H9 (cell line): ENCODE measurements around the gene CLCNKB. TPM values are rescaled to one million over a fixed set of nuclear protein-coding genes. Genes with fewer than 3 reads are reported as not detected.

Source experiments
- DNase-seq: peaks from one replicate; pipeline ENCODE4 v3.0.0-alpha.2; 2017
- H2AFZ ChIP-seq: one replicate; pipeline ENCODE4 v1.6.1; 2013; ENCODE audit warnings: mild to moderate bottlenecking, low read length, control low read depth, moderate library complexity
- H2AK5ac ChIP-seq: 2 replicates; pipeline ENCODE4 v1.6.1; 2013; ENCODE audit warnings: low read length, control low read depth, mixed read lengths; ENCODE audit not compliant: insufficient read length
- H2BK120ac ChIP-seq: one replicate; pipeline ENCODE4 v1.6.1; 2013; ENCODE audit warnings: low read depth, mild to moderate bottlenecking, low read length, control low read depth, inconsistent platforms; ENCODE audit not compliant: poor library complexity, severe bottlenecking
- H2BK12ac ChIP-seq: 2 replicates; pipeline ENCODE4 v1.6.1; 2013; ENCODE audit warnings: low read length, control low read depth, mixed read lengths, low read depth; ENCODE audit not compliant: insufficient read length
- H2BK15ac ChIP-seq: 2 replicates; pipeline ENCODE4 v1.6.1; 2013; ENCODE audit warnings: low read depth, low read length, control low read depth
- H2BK20ac ChIP-seq: one replicate; pipeline ENCODE4 v1.6.1; 2013; ENCODE audit warnings: low read depth, mild to moderate bottlenecking, low read length, control low read depth, inconsistent platforms; ENCODE audit not compliant: poor library complexity, severe bottlenecking
- H2BK5ac ChIP-seq: 2 replicates; pipeline ENCODE4 v1.6.1; 2013; ENCODE audit warnings: low read length, control low read depth, mixed read lengths; ENCODE audit not compliant: insufficient read length
- H3K14ac ChIP-seq: 2 replicates; pipeline ENCODE4 v1.6.1; 2013; ENCODE audit warnings: low read length, control low read depth; ENCODE audit not compliant: insufficient read depth
- H3K18ac ChIP-seq: 2 replicates; pipeline ENCODE4 v1.6.1; 2013; ENCODE audit warnings: low read depth, mild to moderate bottlenecking, mixed read lengths, low read length, control low read depth; ENCODE audit not compliant: insufficient read length
- H3K23ac ChIP-seq: 2 replicates; pipeline ENCODE4 v1.6.1; 2013; ENCODE audit warnings: low read length, control low read depth, mixed read lengths, low read depth; ENCODE audit not compliant: insufficient read length
- H3K23me2 ChIP-seq: 2 replicates; pipeline ENCODE4 v1.6.1; 2013; ENCODE audit warnings: low read depth, mild to moderate bottlenecking, mixed read lengths, low read length, control low read depth; ENCODE audit not compliant: insufficient read length, poor library complexity, severe bottlenecking
- H3K27ac ChIP-seq: 2 replicates; pipeline ENCODE4 v1.5.1; 2013; ENCODE audit warnings: low read length, control low read depth, mixed read lengths, low read depth; ENCODE audit not compliant: insufficient read length
- H3K27me3 ChIP-seq: 2 replicates; pipeline ENCODE4 v1.6.1; 2013; ENCODE audit warnings: low read length, control low read depth, inconsistent platforms; ENCODE audit not compliant: insufficient read depth
- H3K4ac ChIP-seq: 2 replicates; pipeline ENCODE4 v1.6.1; 2013; ENCODE audit warnings: low read depth, mild to moderate bottlenecking, control low read depth, inconsistent platforms, low read length, moderate library complexity
- H3K4me1 ChIP-seq: 2 replicates; pipeline ENCODE4 v1.6.1; 2013; ENCODE audit warnings: low read length, control low read depth, inconsistent platforms; ENCODE audit not compliant: insufficient read depth
- H3K4me2 ChIP-seq: 2 replicates; pipeline ENCODE4 v1.6.1; 2013; ENCODE audit warnings: low read length, control low read depth, mixed read lengths; ENCODE audit not compliant: insufficient read length, insufficient read depth
- H3K56ac ChIP-seq: 2 replicates; pipeline ENCODE4 v1.6.1; 2013; ENCODE audit warnings: low read depth, mild to moderate bottlenecking, mixed read lengths, low read length, control low read depth; ENCODE audit not compliant: insufficient read length
- H3K79me1 ChIP-seq: 2 replicates; pipeline ENCODE4 v1.6.1; 2013; ENCODE audit warnings: low read depth, mild to moderate bottlenecking, moderate library complexity, low read length, control low read depth, inconsistent platforms; ENCODE audit not compliant: insufficient read depth, poor library complexity, severe bottlenecking
- H3K79me2 ChIP-seq: 2 replicates; pipeline ENCODE4 v1.6.1; 2013; ENCODE audit warnings: low read length, control low read depth, inconsistent platforms; ENCODE audit not compliant: insufficient read depth
- H3K9ac ChIP-seq: 2 replicates; pipeline ENCODE4 v1.6.1; 2013; ENCODE audit warnings: low read length, control low read depth, mixed read lengths; ENCODE audit not compliant: insufficient read length; ENCODE audit errors: extremely low read depth
- H3K9me3 ChIP-seq: one replicate; pipeline ENCODE4 v1.6.1; 2013; ENCODE audit warnings: low read depth, low read length, inconsistent platforms; ENCODE audit not compliant: control insufficient read depth
- H3T11ph ChIP-seq: one replicate; pipeline ENCODE4 v1.6.1; 2013; ENCODE audit warnings: mild to moderate bottlenecking, low read length, control low read depth, inconsistent platforms
- H4K20me1 ChIP-seq: one replicate; pipeline ENCODE4 v1.6.1; 2013; ENCODE audit not compliant: control insufficient read depth, insufficient read length, insufficient read depth
- H4K5ac ChIP-seq: 2 replicates; pipeline ENCODE4 v1.6.1; 2013; ENCODE audit warnings: low read depth, mild to moderate bottlenecking, mixed read lengths, low read length, control low read depth; ENCODE audit not compliant: insufficient read length
- H4K8ac ChIP-seq: replicated peaks from 2 replicates; pipeline ENCODE4 v1.6.1; 2013; ENCODE audit warnings: low read length, control low read depth, mixed read lengths, low read depth; ENCODE audit not compliant: insufficient read length
- H4K91ac ChIP-seq: 2 replicates; pipeline ENCODE4 v1.6.1; 2013; ENCODE audit warnings: low read depth, mild to moderate bottlenecking, moderate library complexity, mixed read lengths, low read length, control low read depth; ENCODE audit not compliant: insufficient read length
- H3K27ac Mint-ChIP-seq, 3 experiments: 2 replicates in 2 of 3; 3 replicates in 1 of 3; pipeline ENCODE4 v1.8.0; 2020 to 2021; ENCODE audit warnings: mixed read lengths in 3 of 3, mild to moderate bottlenecking in 1 of 3, moderate library complexity in 1 of 3
- H3K27me3 Mint-ChIP-seq: 2 replicates; pipeline ENCODE4 v1.8.0; 2021; ENCODE audit warnings: low read depth, mild to moderate bottlenecking, moderate library complexity, mixed read lengths
- H3K36me3 Mint-ChIP-seq, 3 experiments: 2 replicates in 2 of 3; 3 replicates in 1 of 3; pipeline ENCODE4 v1.8.0; 2020 to 2021; ENCODE audit warnings: low read depth in 3 of 3, mixed read lengths in 3 of 3; ENCODE audit not compliant: insufficient read depth in 1 of 3
- H3K4me1 Mint-ChIP-seq, 2 experiments: 2 replicates each; pipeline ENCODE4 v1.8.0; 2020; ENCODE audit warnings: mixed read lengths in 2 of 2
- H3K4me3 Mint-ChIP-seq, 2 experiments: 2 replicates in 1 of 2; 3 replicates in 1 of 2; pipeline ENCODE4 v1.8.0; 2020 to 2021; ENCODE audit warnings: mild to moderate bottlenecking in 2 of 2, mixed read lengths in 2 of 2, moderate library complexity in 1 of 2
- H3K9me3 Mint-ChIP-seq, 2 experiments: 2 replicates in 1 of 2; 3 replicates in 1 of 2; pipeline ENCODE4 v1.8.0; 2020; ENCODE audit warnings: mild to moderate bottlenecking in 2 of 2, mixed read lengths in 2 of 2, moderate library complexity in 1 of 2
- WGBS: extraction: QIAGEN DNeasy Blood & Tissue Kit; methylation state at CpG from one replicate; pipeline ENCODE4 v1.1.7; 2013; ENCODE audit warnings: missing lambda C conversion rate, low lambda C conversion rate, mixed read lengths; ENCODE audit not compliant: insufficient read length; ENCODE audit errors: extremely low coverage; 5-methylcytosine and 5-hydroxymethylcytosine counted together
- long read RNA-seq: library from polyadenylated mRNA; unstranded; transcript quantifications from one replicate; pipeline ENCODE4 v2.0.0, GENCODE V29; 2020
- total RNA-seq: library from RNA; stranded (reverse); gene quantifications from 2 replicates; pipeline ENCODE4 v1.2.1, GENCODE V29; 2021
- TF ChIP-seq, protein P1 (sequence below): fragments of 200-600 bp; sonication (generic); conservative IDR thresholded peaks from 3 replicates; pipeline ENCODE4 v1.8.0; 2021; ENCODE audit warnings: antibody characterized with exemption, mild to moderate bottlenecking

The CLCNKB gene
- 1.7 and 1.8 TPM in 2 replicates for total RNA-seq
- long read RNA-seq, transcript CLCNKB-201 (13 exons, 2,129 nt): major isoform, 6 of 23 reads
- long read RNA-seq, partial matches to known transcripts: 5 of 23 reads
- long read RNA-seq, other reads (novel, unspliced or antisense): 12 of 23 reads

DNA sequence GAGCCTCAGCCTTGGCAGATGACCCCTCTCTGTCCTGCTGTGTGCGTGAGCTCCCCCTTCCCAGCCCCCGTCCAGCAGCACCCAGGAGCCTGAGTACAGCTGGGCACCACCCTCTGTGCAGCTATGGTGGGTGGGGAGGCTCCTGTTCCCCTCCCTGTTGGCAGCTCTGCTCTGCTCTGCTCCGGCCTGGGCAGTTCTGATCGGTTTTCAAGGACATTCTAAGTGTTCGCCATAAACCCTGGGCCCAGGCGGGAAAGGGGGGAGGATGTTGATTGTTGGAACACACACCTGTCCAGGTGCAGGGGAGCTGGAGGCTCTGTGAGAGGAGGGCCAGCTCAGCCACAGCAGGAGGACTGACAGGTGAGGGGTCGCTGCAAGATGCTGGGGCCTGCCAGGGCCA is at the start of gene CLCNKB:
TSS of gene CLCNKB (plus strand) at position 262 of the 400 bp plus-strand sequence. CDS start 711 bp downstream, outside the sequence.
- TF ChIP-seq, protein P1, sequence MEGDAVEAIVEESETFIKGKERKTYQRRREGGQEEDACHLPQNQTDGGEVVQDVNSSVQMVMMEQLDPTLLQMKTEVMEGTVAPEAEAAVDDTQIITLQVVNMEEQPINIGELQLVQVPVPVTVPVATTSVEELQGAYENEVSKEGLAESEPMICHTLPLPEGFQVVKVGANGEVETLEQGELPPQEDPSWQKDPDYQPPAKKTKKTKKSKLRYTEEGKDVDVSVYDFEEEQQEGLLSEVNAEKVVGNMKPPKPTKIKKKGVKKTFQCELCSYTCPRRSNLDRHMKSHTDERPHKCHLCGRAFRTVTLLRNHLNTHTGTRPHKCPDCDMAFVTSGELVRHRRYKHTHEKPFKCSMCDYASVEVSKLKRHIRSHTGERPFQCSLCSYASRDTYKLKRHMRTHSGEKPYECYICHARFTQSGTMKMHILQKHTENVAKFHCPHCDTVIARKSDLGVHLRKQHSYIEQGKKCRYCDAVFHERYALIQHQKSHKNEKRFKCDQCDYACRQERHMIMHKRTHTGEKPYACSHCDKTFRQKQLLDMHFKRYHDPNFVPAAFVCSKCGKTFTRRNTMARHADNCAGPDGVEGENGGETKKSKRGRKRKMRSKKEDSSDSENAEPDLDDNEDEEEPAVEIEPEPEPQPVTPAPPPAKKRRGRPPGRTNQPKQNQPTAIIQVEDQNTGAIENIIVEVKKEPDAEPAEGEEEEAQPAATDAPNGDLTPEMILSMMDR: no peak
- no peak within 1 kb of the TSS for H3T11ph ChIP-seq
- H3K56ac ChIP-seq: no peak within 1 kb of the TSS
- WGBS: no CpG with 5 or more reads among the region's 7 CpGs
- H3K14ac ChIP-seq: no peak within 1 kb of the TSS
- no peaks in the 10 kb centered on the region for H3K4me1 ChIP-seq
- no peaks in the 10 kb centered on the region for H3K27me3 ChIP-seq
- no peak within 1 kb of the TSS for H3K27ac ChIP-seq
- H3K9me3 Mint-ChIP-seq: no peaks in the 10 kb centered on the region
- H3K4me3 Mint-ChIP-seq: no peak within 1 kb of the TSS
- no peaks in the 10 kb centered on the region for H3K79me1 ChIP-seq
- H4K5ac ChIP-seq: no peak within 1 kb of the TSS
- no peak within 1 kb of the TSS for H3K4ac ChIP-seq
- no peak within 1 kb of the TSS for H4K91ac ChIP-seq
- no peak within 1 kb of the TSS for H2BK120ac ChIP-seq
- no peak within 1 kb of the TSS for H2AFZ ChIP-seq
- H3K36me3 Mint-ChIP-seq: no peaks in the 10 kb centered on the region
- H2BK15ac ChIP-seq: no peak within 1 kb of the TSS
- no peak within 1 kb of the TSS for H2BK12ac ChIP-seq
- H2BK20ac ChIP-seq: no peak within 1 kb of the TSS
- H3K23me2 ChIP-seq: no peaks in the 10 kb centered on the region
- H2BK5ac ChIP-seq: no peak within 1 kb of the TSS
- no peaks in the 10 kb centered on the region for H3K9me3 ChIP-seq
- H4K20me1 ChIP-seq: no peaks in the 10 kb centered on the region
- H3K4me1 Mint-ChIP-seq: peaks cover 0 to 12% of the 10 kb centered on the region in 2 experiments; a peak in 2 of 4 replicates
- H4K8ac ChIP-seq: no peak within 1 kb of the TSS
- no peak within 1 kb of the TSS for H3K23ac ChIP-seq
- no peak within 1 kb of the TSS for H3K9ac ChIP-seq
- no peak within 1 kb of the TSS for H2AK5ac ChIP-seq
- no peak for DNase-seq
- peaks cover 31% of the 10 kb centered on the region for H3K27me3 Mint-ChIP-seq
- no peak within 1 kb of the TSS for H3K18ac ChIP-seq
- no peak within 1 kb of the TSS for H3K4me2 ChIP-seq
- H3K79me2 ChIP-seq: no peaks in the 10 kb centered on the region
- H3K27ac Mint-ChIP-seq: no peak within 1 kb of the TSS; a peak in 1 of 7 replicates
